Tibial nerve (tissue), 4 donors: Measurements from ENCODE around the gene NACC1. TPM values are rescaled to one million over a fixed set of nuclear protein-coding genes. Genes with fewer than 3 reads are reported as not detected.

Experiments used
- DNase-seq, 2 donors: peaks; one replicate each; pipeline ENCODE4 v3.0.0-alpha.2; 2019; ENCODE audit warnings: low spot score in 2 of 2
- H3K27ac ChIP-seq, 4 donors: fragments of 200-600 bp; sonication (generic) in 3 of 4; one replicate each; pipeline ENCODE4 v1.5.1; 2017 to 2019; ENCODE audit warnings: mild to moderate bottlenecking in 1 of 4
- H3K27me3 ChIP-seq, 2 donors: fragments of 200-600 bp; sonication (generic) in 1 of 2; one replicate each; pipeline versions ENCODE4 v1.5.1 to v1.6.0; 2017 to 2019
- H3K36me3 ChIP-seq, 3 donors: fragments of 200-600 bp; sonication (generic); one replicate each; pipeline ENCODE4 v1.5.1; 2018 to 2019
- H3K4me1 ChIP-seq, 4 donors: fragments of 200-600 bp; sonication (generic) in 3 of 4; one replicate each; pipeline ENCODE4 v1.5.1; 2017 to 2019
- H3K4me3 ChIP-seq, 4 donors: fragments of 200-600 bp; sonication (generic) in 3 of 4; one replicate each; pipeline ENCODE4 v1.5.1; 2017 to 2019; ENCODE audit warnings: mild to moderate bottlenecking in 1 of 4, moderate library complexity in 1 of 4
- H3K9me3 ChIP-seq, 4 donors: fragments of 200-600 bp; sonication (generic) in 3 of 4; one replicate each; pipeline ENCODE4 v1.5.1; 2017 to 2019
- CTCF ChIP-seq, 5 experiments: fragments of 200-600 bp in 3 of 5; fragments of 450-650 bp in 2 of 5; sonication (generic) in 3 of 5; IDR thresholded peaks; one replicate each; pipeline ENCODE4 v1.5.1; 2016 to 2019; ENCODE audit warnings: antibody characterized with exemption in 5 of 5, mild to moderate bottlenecking in 3 of 5, moderate library complexity in 2 of 5
- EP300 ChIP-seq, 2 donors: sonication (generic); formaldehyde crosslinking; IDR thresholded peaks; one replicate each; pipeline ENCODE4 v1.6.1; 2017; ENCODE audit warnings: antibody characterized with exemption in 2 of 2, mild to moderate bottlenecking in 1 of 2
- POLR2A ChIP-seq, 2 donors: fragments of 450-650 bp; IDR thresholded peaks; one replicate each; pipeline ENCODE4 v1.6.1; 2017; ENCODE audit warnings: antibody characterized with exemption in 2 of 2, mild to moderate bottlenecking in 2 of 2, moderate library complexity in 2 of 2
- WGBS, 2 donors: methylation state at CpG; one replicate each; pipeline ENCODE4 v1.1.5; 2018; 5-methylcytosine and 5-hydroxymethylcytosine counted together
- total RNA-seq, 4 donors: library from RNA; depleted of rRNA; stranded (reverse); fragments of >200 nt; gene quantifications; one replicate each; pipeline ENCODE4 v1.1.0, GENCODE V29; 2016

NACC1 gene
- total RNA-seq, 4 donors from 2014 or later = 15.3 to 37.1 (median 25.8) TPM

- TF ChIP-seq CTCF (IDR thresholded peaks at IDR 0.05) = no peak
- no peak for TF ChIP-seq POLR2A (IDR thresholded peaks at IDR 0.05)
- Histone ChIP-seq H3K4me1 (peaks cover 0 to 24% (median 12%) of the 10 kb centered on the region in 4 donors), H3K27me3 (no peaks in the 10 kb centered on the region), H3K9me3 (no peaks in the 10 kb centered on the region), H3K27ac (no peak overlapping the region), H3K36me3 (peaks cover 0 to 72% (median 5%) of the 10 kb centered on the region in 3 donors), H3K4me3 (no peak overlapping the region)
- DNase-seq = no peak
- 87 to 90% methylated on average over 10 of the region's 10 CpGs for WGBS, 2 donors
Measured at GRCh38 chr19:13112555-13112954, 5.5 kb upstream of the NACC1 start.

DNA sequence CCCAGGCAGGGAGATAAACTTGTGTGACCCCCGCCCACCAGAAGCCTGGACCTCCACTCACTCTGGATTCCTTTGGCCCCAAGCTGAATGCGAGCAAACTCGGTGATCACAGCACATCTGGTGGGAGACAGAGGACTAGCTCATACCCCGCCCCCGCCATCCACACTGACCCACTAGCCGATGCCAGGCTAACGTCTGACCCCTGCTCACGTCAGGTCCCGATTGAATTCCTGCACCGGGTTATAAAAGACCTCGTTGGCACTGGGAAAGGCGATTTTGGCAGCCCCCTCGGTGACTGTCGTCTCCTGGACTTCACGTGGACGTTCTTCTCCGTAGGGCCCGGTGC, 2.2 kb upstream of the NACC1 start:
- peak overlapping the region in 2 of 4 donors; percentile 71 to 77 for H3K27ac ChIP-seq
- H3K9me3 ChIP-seq = no peaks in the 10 kb centered on the region
- peak overlapping the region; percentile 80 to 99 (median 88) for H3K4me3 ChIP-seq
- no peak for TF ChIP-seq CTCF (IDR thresholded peaks at IDR 0.05)
- TF ChIP-seq POLR2A (IDR thresholded peaks at IDR 0.05) = no peak
- no peak for TF ChIP-seq EP300 (IDR thresholded peaks at IDR 0.05)
- WGBS, 2 donors = 3 to 5% methylated on average over 7 to 18 of the region's 18 CpGs
- H3K27me3 ChIP-seq = no peaks in the 10 kb centered on the region
- peaks cover 0 to 43% (median 5%) of the 10 kb centered on the region in 3 donors for H3K36me3 ChIP-seq
- no peak for DNase-seq
- H3K4me1 ChIP-seq = peaks cover 0 to 52% (median 26%) of the 10 kb centered on the region in 4 donors

DNA sequence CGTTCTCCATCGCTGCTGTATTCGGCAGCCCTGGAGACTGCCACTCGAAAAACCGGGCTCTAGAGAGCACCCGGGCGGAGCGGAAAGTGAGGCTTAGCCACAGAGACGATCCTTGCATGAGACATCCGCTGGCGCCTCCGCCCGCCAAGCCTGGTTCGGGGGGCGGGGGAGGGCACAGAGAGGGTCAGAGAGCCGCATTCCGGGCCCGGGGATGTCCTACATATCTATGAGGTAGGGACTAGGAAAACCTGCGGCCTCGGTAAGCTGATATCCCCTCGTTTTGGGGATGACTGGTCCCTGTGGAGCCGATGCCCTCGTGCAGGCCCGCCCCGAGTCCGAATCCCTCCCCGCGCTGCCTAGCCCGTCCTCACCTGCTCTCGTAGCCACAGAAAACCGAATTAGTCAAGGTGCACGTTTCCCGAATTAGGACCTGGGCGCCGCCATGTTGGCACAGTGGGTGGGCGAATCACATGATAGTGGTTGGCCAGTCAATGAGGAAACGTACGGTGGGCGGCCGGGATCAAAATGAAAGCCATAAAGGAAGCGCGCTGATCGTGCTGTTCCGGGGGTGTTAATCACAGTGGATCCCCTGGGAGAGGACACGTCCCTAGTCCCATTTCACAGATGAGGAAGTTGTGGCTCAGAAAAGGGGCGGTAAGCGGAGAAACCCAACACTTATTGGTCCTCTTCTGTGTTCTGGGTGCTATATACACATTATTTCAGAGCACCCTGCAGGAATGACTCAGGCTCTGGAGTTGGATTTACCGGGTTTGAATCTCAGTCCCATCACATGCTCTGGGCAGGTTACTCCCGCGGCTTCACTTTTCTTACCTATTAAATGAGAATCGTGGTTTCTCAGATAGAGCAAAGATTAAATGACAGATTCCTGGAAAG, 1.5 kb upstream of the NACC1 start, which contains the start of gene TRMT1:
Gene TRMT1, minus strand, starts transcription at position 459 of the 894 bp plus-strand sequence. Its CDS starts 341 bp downstream, at position 118.
- peak in 1 of 5 experiments; percentile 48 for TF ChIP-seq CTCF (IDR thresholded peaks at IDR 0.05)
- peak in 1 of 2 donors; percentile 22 for TF ChIP-seq POLR2A (IDR thresholded peaks at IDR 0.05)
- peak; percentile 50 to 96 for TF ChIP-seq EP300 (IDR thresholded peaks at IDR 0.05)
- Histone ChIP-seq H3K9me3 (no peaks in the 10 kb centered on the region), H3K27me3 (no peaks in the 10 kb centered on the region), H3K36me3 (peaks cover 0 to 37% (median 5%) of the 10 kb centered on the region in 3 donors), H3K4me3 (peak within 1 kb of the TSS; percentile 80 to 99 (median 88)), H3K27ac (peak within 1 kb of the TSS in 3 of 4 donors; percentile 61 to 77 (median 71)), H3K4me1 (peaks cover 0 to 58% (median 26%) of the 10 kb centered on the region in 4 donors)
- WGBS, 2 donors = 1% methylated on average over 38 to 47 of the region's 51 CpGs
- peak; percentile 88 to 98 for DNase-seq

DNA sequence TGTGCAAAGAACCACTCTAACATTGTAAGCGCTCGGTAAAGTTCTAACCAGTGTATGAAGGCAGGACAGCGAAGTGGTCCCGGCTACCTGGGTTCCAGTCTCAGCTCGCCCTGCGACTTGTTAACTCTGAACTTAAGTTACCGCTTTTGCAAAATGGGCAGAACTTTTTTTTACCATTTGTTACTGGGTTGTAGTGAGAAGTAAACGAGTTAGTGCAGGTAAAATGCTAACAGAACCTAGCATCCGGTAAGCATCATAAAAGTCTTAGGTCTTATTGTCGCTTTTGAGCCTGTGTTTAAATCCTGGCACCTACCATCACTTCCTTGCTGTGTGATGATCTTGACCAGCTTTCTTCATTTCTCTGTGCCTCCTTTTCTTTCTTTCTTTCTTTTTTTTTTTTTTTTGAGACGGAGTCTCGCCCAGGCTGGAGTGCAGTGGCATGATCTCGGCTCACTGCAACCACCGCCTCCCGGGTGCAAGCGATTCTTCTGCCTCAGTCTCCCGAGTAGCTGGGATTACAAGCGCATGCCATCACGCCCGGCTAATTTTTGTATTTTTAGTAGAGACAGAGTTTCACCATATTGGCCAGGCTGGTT, 790 bp upstream of the NACC1 start:
- H3K4me3 ChIP-seq = peak overlapping the region; percentile 80 to 99 (median 88)
- TF ChIP-seq CTCF (IDR thresholded peaks at IDR 0.05) (no peak), EP300 (IDR thresholded peaks at IDR 0.05) (no peak), POLR2A (IDR thresholded peaks at IDR 0.05) (no peak)
- H3K27me3 ChIP-seq = no peaks in the 10 kb centered on the region
- peaks cover 0 to 66% (median 26%) of the 10 kb centered on the region in 4 donors for H3K4me1 ChIP-seq
- 16 to 19% methylated on average over 20 of the region's 20 CpGs for WGBS, 2 donors
- H3K9me3 ChIP-seq = no peaks in the 10 kb centered on the region
- peak overlapping the region in 3 of 4 donors; percentile 61 to 77 (median 71) for H3K27ac ChIP-seq
- peaks cover 0 to 35% (median 5%) of the 10 kb centered on the region in 3 donors for H3K36me3 ChIP-seq
- DNase-seq = no peak
